ENCODE measurements around the gene EPOP.
A peak's percentile ranks its signal among the peaks of the same experiment; 100 is the strongest.
"Not testable (repeated sequence)": the region's sequence is repeated elsewhere in the genome, so short reads cannot be mapped to it uniquely, and the experiment has no call there.

EPOP gene

DNA sequence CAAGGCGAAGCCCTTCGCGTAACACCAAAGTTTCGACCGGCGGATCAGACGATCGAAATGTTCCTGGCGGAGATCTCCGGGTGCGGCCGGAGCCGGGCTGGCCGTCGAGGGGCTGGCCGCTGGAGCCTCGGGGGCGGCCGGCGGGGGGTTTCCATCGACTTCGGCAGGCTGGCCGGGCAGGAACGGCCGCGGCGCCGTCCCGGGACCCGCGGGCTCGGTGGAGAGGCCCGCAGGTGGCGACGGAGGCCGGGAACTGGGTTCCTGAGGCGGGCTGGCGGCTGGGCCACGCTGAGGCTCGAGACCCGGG lies 1.1 kb downstream of the EPOP start:
- no peak for DNase-seq (ENCODE audit: low spot score)

DNA sequence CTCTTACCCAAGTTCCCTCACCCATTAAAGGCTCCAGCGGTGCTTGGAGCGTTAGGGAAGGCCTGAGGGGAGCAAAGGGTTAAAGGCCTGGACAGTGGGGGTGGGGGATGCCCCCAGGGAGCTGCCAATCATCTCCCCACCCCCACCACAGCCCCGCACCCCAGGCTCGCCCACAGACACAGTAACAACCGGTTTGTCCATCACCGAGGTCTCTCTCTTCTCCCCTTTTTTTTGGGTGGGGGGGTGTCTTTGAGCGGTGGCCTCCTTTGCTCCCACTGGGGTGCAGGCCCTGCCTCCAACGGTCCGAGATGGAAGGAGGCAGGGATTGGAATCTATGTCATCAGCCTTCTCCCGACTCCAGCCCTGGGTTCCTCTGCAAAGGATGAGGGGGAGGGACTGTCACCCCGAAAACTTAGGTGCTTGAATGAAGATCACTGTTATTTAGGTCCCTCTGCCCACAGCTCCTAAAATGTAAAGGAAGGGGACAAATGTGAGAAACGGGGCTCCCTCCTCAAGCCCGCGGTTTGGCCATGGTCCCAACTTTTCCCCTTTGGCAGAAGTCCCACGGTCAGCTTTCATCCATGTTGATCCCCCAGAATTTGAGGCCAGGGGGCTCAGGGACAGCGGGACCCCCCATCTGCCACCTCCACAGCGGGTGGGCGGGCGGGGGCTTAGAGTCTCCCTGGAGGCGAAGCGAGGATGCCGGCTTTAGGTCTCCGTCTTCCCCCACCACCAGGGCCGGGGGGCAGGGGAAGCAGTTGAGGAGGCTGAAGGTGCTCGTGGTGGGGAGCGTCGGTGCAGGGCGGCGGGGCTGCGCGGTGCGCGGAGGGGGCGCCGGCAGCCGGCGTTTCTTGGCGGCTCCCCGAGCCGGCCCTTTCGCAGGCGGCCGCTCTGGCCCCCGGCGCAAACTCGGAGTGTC lies 1.7 kb downstream of the EPOP start:
- no peak for DNase-seq (ENCODE audit: low spot score)

DNA sequence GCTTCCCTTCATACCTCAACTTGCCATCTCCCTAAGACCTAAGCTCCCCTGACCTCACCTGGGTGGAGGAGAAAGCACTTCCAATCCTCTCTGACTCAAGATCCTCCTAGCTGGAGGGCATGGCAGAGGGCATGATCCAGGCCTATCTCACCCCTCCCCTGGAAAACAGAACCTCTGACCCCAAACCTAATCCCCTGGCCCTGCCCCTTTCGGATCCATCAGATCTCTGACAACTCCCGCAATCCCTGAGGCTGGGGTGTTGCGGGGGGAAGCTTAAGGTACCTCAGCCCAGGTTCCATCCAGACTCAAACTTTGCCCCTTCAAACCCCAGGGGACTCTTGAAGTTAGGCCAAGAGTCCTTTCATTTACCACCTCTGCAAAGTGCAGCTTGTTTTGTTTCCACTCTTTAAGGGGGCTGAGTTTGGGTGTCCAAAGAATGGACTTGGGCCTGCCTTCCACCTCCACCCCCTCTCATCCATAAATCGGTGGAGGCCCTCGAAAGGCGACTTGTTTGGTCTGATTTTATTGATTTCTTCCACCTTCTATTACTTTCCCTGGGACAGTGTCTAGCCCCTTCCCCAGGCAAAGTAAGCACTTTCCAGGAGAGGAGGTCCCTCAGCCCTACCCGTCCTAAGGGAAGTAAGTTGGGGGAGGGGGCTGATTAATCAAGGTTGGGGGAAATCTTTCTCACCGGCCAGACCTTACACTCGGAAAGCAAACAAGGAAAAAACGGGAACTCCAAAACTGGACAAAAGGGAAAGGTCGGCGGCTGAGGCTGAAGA lies 2.6 kb downstream of the EPOP start:
- peak; percentile 57 for DNase-seq (ENCODE audit: low spot score)

DNA sequence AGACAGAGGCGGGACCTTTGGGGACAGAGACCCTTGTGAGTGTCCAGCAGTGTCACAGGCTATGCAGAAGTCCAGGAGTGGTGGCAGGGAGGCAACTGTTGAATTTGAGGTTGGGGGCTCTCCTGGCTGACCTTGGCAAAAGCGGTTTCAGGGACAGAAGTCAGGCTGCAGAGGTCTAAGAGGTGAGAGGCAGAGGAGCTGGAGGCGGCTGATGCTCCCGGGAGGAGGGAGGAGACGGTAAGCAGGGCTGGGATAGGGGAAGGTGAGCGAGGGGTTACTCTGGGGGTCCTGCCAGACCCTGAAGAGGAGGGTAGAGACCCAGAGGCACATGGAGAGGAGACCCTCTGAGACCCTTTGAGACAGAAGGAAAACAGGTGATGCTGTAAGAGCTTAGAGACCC lies 5.2 kb downstream of the EPOP start:
- DNase-seq (ENCODE audit: low spot score): no peak

DNA sequence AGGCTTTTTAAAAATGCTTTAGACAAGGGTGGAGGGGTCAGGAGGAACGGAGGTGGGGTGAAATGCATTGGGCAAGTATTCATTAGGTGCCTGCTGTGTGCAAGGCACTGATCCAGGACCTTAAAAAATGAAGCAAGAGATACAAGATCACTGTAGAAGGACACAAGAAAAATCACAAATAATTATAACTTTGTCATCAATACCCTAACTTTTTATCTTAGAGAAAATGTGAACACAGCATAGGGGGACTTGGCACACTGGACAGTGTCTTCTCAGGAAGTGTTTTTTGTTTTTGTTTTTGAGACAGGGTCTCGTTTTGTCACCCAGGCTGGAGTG lies 7.0 kb downstream of the EPOP start:
- no peak for DNase-seq (ENCODE audit: low spot score)

DNA sequence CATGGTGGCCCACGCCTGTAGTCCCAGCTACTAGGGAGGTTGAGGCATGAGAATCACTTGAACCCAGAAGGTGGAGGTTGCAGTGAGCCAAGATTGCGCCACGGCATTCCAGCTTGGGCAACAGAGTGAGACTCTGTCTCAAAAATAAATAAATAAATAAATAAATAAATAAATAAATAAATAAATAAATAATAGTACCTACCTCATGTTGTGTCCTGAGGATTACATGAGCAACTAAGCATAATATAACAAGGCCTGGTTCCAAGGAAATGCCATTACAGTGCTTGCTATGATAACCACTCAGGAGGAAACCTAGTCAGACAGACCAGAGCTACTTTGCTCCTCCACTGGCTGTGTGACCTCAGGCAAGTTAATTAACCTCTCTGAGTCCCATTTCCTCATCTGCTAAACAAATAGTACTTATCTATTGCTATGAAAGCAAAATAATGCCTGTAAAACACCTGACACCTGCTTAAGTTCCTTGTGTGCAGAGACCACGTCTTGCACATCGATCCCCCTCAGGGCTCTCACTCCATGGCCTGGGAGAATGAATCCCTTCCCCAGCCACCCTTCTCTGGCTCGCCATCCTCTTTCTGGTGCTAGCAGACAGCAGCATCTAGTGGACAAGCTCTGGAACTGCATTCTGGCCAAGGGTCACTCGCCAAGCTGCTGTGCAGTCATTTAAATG lies 7.5 kb downstream of the EPOP start:
- DNase-seq (ENCODE audit: low spot score): peak; percentile 78

DNA sequence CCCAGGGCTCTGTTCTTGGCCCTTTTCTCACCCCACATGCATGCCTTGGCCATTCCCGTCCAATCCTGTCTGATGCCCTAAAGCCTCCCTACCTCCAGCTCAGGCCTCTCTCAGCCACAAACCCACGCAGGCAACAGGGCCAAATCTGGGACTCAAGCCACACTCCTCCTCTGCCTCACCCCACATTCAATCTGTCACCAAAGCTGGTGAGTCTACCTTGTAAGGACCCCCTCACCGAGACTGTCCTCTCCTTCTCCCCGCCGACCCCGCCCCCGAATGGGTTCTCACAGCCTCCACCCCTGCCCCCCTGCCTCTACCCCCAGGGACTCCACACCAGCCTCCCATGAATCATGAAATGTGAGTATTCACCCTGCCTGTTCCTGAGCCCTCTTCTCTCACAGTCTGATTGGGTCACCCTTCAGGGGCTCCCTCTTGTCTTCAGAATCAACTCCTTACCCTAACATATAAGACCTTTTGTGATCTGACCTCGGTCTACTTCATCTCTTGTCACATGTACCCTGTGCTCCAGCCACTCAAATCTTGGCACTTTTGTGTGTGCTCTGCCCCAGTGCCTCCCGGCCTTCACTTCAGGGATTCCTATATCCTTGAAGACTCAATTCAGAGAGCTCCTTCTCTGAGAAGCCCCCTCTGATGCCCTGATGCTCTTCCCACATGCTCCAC lies 10.7 kb downstream of the EPOP start:
- no peak for DNase-seq (ENCODE audit: low spot score)

DNA sequence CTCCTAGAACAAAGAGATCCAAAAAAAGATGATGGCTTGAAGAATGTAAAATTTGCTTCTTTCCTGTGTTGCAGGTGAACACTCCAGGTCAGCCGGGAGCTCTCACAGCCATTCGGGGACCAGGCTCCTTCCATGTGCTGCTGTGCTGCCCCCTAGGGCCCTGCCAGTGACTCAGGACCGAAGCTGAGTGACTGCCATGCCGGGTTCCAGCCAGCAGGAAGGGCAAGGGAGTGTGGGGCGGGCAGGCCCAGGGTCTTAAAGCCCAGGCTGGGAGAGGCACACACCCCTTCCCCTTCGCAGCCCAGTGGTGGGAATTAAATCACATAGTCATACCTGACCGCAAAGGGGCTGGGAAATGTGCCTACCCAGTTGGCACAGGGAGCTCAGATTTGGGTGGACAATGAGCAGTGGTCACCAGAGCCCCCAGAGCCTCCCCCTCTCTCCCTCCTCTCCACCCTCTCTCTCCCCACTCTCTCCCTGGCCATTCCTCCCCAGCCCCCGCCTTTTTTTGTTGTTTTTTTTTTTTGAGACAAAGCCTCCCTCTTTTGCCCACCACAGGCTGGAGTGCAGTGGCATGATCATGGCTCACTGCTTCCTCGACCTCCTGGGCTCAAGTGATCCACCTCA lies 11.5 kb downstream of the EPOP start:
- peak; percentile 91 for DNase-seq (ENCODE audit: low spot score)

DNA sequence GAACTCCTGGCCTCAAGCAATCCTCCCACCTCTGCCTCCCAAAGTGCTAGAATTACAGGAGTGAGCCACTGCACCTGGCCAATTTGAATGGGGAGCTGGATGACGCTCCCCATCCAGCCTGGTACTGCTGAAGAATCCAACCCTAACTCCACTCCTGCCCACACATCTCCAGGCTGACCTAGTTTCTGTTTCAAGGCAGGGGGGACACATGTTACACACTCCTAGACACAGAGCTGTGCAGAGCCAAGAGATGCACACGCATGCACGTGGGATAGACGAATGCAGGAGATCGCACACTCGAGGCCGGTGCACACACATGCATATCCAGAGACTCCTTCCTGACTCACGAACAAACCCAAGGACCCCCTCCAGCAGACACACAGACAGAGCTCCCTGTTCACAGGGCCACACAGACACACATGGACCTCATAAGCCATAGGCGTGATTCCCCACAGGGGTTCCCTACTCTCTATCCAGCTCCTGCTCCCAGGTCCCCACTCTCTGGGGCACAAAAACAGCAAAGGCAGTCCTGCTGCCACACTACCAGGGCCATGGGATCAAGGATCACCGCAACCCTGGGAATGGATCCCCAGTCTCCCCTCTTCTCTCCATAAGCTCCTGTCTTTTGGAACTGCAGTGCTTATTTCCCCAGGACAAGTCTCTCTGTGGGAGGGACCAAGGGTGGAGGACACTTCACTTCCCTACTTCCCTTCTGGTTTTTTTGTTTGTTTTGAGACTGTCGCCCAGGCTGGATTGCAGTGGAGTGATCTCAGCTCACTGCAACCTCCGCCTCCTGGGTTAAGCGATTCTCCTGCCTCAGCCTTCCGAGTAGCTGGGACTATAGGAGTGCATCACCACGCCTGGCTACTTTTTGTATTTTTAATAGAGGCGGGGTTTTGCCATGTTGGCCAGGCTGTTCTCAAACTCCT lies 14.4 kb downstream of the EPOP start:
- no peak for DNase-seq (ENCODE audit: low spot score)

DNA sequence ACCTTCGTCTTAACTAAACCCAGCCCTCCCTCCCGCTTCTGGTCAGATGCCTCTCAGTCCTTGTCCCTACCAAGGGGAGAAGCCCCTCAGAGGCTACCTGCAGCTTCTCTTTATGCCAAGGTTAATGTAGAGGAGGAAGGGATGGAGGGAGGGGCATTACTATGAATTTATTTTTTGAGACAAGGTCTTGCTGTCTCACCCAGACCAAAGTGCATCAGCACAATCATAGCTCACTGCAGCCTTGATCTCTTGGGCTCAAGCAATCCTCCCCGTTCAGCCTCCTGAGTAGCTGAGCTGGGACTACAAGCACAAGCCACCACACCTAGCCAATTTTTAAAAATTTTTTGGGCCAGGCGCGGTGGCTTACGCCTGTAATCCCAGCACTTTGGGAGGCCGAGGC lies 15.3 kb downstream of the EPOP start:
- DNase-seq (ENCODE audit: low spot score): no peak

DNA sequence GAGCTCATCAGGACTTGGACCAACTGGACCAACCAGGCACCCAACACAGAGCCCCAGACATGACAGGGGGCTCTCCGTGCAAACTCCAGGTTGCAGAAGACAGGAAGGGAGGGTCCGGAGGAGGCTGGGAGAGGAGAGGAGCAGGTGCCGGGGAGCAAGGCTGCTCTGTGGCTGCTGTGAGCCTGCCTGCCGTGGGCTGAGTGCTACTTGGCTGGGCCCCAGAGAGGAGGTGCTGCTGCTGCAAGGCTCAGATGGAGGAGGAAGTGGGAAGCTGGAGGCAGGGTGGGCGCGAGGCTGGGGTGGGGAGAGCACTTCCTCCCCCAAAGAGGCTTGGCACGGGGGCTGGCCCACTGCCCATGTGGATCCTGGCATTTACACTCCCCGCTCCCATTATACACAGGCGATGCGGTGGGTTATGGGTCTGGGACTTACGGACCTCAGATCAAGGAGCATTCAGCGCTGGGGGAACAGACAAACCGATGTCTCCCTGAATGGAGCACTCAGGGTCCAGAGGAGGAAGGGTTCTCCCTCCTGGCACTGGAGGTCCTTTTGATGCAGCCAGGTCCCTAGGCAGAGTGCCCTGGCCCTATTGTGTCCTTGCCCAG lies 15.9 kb downstream of the EPOP start:
- no peak for DNase-seq (ENCODE audit: low spot score)

DNA sequence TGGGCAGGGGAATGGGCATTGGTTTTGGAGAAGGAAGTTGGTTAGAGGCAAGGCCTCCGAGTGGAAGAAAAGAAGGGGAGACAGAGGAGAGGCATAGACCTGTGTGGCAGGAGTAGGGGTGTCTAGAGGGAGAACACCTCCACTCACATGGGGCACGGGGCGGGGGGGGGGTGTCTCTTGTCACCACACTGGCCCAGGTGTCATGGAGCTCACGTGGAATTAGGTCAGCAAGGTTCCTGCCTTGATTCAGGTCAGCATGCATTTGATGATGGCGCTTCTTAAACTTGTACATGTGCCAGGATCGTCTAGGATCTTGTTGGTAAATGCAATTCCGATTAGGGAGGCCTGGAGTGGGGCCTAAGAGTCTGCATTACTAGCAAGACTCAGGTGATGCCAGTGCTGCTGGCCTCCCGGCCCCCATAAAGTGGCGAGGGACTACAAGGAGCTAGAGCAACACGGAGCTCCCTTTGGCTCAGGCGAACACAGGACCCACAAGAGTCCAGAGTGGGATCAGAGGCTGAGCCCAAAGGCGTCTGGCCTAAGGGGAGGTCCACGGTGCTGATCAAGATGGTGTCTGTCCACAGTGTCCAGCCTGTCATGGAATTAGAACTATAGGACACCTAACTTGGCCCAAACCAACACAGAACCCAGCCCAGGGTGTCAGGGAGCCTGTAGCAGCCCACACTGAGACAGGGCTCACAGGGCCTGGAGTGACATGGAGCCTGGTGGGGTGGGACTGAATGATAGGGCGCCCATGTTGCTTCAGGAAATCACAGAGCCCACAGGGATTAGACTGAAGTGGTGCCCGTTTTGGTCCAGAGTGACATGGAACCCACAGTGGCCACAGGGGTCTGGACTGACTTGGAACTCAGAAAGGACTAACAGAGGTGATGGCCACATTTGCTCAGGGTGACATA lies 16.7 kb downstream of the EPOP start:
- no peak for DNase-seq (ENCODE audit: low spot score)

DNA sequence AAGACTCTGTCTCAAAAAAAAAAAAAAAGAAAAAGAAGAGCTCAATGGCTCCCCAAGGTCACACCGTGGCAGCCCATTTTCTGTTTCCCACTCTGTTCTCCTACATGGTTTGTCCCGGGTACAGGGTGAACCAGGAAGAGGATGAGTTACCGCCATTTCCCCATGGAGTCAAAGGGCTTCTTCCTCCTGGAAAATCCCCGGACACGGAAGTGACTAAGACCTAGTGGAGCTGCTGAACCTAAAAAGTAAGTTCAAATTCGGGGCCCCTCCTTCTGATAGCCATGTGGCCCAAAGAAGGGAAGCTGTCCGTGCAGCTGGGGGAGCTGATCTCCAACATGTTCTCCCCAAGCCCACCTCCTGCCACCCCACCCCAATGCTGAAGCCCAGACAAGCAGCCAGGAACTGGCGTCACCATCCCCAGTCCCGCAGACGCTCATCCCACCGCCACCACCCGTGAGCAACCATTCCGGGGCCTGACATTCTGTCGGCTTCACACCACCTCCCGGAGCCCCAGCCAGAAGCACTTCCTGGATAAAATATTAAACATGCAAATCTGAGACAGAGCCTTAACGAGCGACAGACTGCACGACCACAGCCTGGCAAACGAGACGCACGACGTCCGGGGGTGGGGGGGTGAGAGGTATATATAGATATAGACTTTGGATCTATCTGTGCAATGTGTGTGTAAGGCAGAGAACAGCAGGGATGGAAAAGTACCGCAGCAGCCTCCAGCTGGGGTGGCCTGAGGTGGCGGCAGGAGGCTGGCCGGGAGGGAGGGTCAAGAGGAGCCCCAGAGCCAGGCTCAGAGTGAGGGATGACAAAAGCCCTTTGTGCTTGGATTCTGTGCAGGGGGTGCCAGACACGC lies 17.6 kb downstream of the EPOP start:
- DNase-seq (ENCODE audit: low spot score): no peak

DNA sequence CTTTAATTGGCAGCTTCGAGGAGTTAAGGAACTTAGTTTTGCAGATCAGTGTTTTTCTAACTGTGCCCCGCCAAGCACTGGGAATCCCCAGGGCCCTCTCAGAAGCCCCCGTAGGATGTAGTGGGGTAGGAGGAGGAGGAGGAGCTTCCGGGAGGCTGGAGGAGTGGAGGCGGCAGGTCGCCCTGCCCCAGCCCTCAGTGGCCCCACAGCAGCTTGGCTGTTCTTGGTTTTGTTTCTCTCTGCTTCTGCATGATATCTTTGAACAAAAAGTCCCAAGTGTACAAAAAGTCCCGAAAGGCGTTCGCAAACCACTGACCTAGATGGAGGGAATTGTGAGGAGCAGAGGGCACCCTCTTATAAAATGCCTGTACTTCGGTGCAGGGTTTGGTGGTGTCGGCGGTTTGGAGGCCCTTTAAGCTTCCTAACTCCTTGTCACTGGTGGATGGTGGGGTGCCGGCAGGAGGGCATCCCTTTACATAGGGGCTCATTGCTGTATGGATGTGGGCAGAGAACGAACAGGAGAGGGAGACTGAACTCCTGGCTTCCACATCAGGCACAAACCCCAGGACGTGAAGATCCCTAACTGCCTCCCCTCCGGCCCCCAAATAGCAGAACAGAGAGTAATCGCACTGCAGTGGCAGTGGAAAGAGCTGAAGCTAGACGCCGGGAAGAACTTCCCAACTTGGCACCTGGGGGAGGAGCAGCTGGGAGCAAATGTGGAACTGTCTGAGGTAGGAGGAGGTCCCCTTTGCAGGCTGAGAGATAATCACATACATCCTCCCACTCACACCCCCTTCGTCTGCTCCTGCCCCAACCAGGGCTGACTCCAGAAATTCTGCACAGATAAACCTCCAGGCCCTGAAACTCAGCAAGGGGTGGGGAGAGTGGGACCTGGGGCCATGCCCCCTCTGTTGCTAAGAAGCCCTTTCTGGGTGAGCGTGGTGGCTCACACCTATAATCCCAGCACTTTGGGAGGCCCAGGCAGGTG lies 20.1 kb downstream of the EPOP start:
- no peak for DNase-seq (ENCODE audit: low spot score)

DNA sequence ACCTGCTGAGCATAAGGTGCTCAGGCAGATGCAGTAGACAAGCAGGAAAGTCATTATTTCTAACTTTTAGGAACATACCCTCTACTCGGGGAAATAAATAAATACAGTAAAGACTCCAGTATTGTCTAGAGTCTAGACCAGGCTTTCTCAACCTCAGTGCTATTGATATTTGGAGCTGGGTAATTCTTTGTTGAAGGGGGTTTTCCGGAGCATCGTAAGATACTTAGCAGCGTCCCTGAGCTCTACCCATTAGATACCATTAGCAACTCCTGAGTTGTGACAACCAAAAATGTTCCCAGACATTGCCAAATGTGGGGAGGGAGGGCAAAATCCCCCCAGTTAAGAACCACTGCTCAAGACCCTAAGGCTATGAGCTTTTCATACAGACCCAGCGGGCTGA lies 21.1 kb downstream of the EPOP start:
- no peak for DNase-seq (ENCODE audit: low spot score)

DNA sequence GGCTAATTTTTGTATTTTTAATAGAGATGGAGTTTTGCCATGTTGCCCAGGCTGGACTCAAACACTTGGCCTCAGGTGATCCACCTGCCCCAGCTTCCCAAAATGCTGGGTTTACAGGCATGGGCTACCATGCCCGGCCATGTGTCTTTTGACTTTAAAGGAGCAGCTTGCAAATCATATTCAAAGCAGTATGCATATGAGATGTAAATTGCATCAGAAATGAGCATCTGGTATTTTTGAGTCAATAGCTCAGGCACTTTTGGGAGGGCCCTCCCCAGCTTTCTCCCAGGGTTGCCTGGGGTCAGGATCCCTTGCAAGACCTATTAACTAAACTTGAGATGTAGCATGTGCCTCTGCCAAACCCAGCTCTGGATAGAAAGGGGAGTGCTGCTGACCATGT lies 21.5 kb downstream of the EPOP start:
- DNase-seq (ENCODE audit: low spot score): no peak

DNA sequence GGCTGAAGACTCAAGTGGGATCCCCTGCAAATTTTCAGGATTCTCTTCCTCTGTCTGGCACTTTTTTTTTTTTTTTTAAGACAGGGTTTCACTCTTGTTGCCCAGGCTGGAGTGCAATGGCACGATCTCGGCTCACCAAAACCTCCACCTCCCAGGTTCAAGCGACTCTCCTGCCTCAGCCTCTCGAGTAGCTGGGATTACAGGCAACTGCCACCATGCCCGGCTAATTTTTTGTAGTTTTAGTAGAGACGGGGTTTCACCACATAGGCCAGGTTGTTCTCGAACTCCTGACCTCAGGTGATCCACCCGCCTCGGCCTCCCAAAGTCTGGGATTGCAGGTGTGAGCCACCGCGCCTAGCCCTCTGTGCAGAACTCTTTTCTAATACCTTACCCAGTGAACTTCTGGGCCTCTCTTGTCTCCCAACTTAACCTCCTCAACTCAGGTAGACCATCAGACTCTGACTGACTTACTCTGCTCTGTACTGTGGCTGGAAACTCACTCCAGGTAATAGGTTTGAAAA lies 24.0 kb downstream of the EPOP start:
- DNase-seq (ENCODE audit: low spot score): not testable (repeated sequence)
